Nephron progenitor cell (in vitro differentiated cells): Measurements from ENCODE around the gene SPATA20.

ENCODE experiments used
- DNase-seq: peaks from one replicate; pipeline ENCODE4 v3.0.0; 2021
- H3K27ac Mint-ChIP-seq: 2 replicates; pipeline ENCODE4 v1.8.0; 2021; ENCODE audit warnings: mild to moderate bottlenecking, moderate library complexity, mixed read lengths
- H3K27me3 Mint-ChIP-seq: 2 replicates; pipeline ENCODE4 v1.8.0; 2021; ENCODE audit warnings: mild to moderate bottlenecking, low read depth, mixed read lengths; ENCODE audit not compliant: poor library complexity
- H3K36me3 Mint-ChIP-seq: 2 replicates; pipeline ENCODE4 v1.8.0; 2021; ENCODE audit warnings: low read depth, mixed read lengths
- H3K4me1 Mint-ChIP-seq: 2 replicates; pipeline ENCODE4 v1.8.0; 2021; ENCODE audit warnings: mixed read lengths
- H3K4me3 Mint-ChIP-seq: 2 replicates; pipeline ENCODE4 v1.8.0; 2021; ENCODE audit warnings: mild to moderate bottlenecking, moderate library complexity, mixed read lengths
- H3K9me3 Mint-ChIP-seq: 2 replicates; pipeline ENCODE4 v1.8.0; 2021; ENCODE audit warnings: mild to moderate bottlenecking, moderate library complexity, mixed read lengths
- CTCF ChIP-seq: fragments of 200-600 bp; sonication (generic); IDR thresholded peaks from 2 replicates; pipeline ENCODE4 v1.5.0; 2021; ENCODE audit warnings: antibody characterized with exemption

Gene SPATA20

GRCh38 chr17:50502301-50502990 lies 44.5 kb upstream of the SPATA20 start:
- H3K36me3 Mint-ChIP-seq = no peaks in the 10 kb centered on the region
- no peak overlapping the region for H3K4me3 Mint-ChIP-seq
- TF ChIP-seq CTCF = no peak
- peaks cover 9% of the 10 kb centered on the region for H3K27me3 Mint-ChIP-seq
- peaks cover 51% of the 10 kb centered on the region for H3K4me1 Mint-ChIP-seq
- no peak for DNase-seq
- H3K9me3 Mint-ChIP-seq = no peaks in the 10 kb centered on the region
- H3K27ac Mint-ChIP-seq = peak overlapping the region; percentile 33

GRCh38 chr17:50505591-50506130 lies 41.3 kb upstream of the SPATA20 start:
- Mint-ChIP-seq H3K27me3 (peaks cover 15% of the 10 kb centered on the region), H3K4me3 (peak overlapping the region; percentile 55), H3K36me3 (no peaks in the 10 kb centered on the region), H3K27ac (peak overlapping the region; percentile 62), H3K9me3 (no peaks in the 10 kb centered on the region), H3K4me1 (peaks cover 74% of the 10 kb centered on the region)
- DNase-seq = no peak
- no peak for TF ChIP-seq CTCF

- peaks cover 80% of the 10 kb centered on the region for H3K4me1 Mint-ChIP-seq
- H3K4me3 Mint-ChIP-seq = no peak overlapping the region
- H3K36me3 Mint-ChIP-seq = no peaks in the 10 kb centered on the region
- no peak for TF ChIP-seq CTCF
- peaks cover 15% of the 10 kb centered on the region for H3K27me3 Mint-ChIP-seq
- H3K9me3 Mint-ChIP-seq = no peaks in the 10 kb centered on the region
- DNase-seq = no peak
- no peak overlapping the region for H3K27ac Mint-ChIP-seq
These were observed 40.7 kb upstream of the SPATA20 start for GRCh38 chr17:50506298-50506697.

GRCh38 chr17:50507871-50508572 lies 39.0 kb upstream of the SPATA20 start, which contains the start of gene MYCBPAP:
Gene MYCBPAP, plus strand, starts transcription at chr17:50508439. Its CDS starts 236 bp downstream, at chr17:50508675.
- peak within 1 kb of the TSS; percentile 87 for H3K4me3 Mint-ChIP-seq
- TF ChIP-seq CTCF = no peak
- peaks cover 73% of the 10 kb centered on the region for H3K4me1 Mint-ChIP-seq
- peak; percentile 88 for DNase-seq
- H3K36me3 Mint-ChIP-seq = no peaks in the 10 kb centered on the region
- no peaks in the 10 kb centered on the region for H3K9me3 Mint-ChIP-seq
- H3K27me3 Mint-ChIP-seq = peaks cover 15% of the 10 kb centered on the region
- H3K27ac Mint-ChIP-seq = no peak within 1 kb of the TSS

GRCh38 chr17:50508573-50509460 lies 38.2 kb upstream of the SPATA20 start:
- no peaks in the 10 kb centered on the region for H3K9me3 Mint-ChIP-seq
- H3K4me1 Mint-ChIP-seq = peaks cover 69% of the 10 kb centered on the region
- H3K36me3 Mint-ChIP-seq = no peaks in the 10 kb centered on the region
- H3K4me3 Mint-ChIP-seq = peak overlapping the region; percentile 84
- no peak for DNase-seq
- peaks cover 15% of the 10 kb centered on the region for H3K27me3 Mint-ChIP-seq
- no peak overlapping the region for H3K27ac Mint-ChIP-seq
- no peak for TF ChIP-seq CTCF
